HepG2 (cell line): ENCODE results near the gene TYRP1. TPM values are rescaled to one million over a fixed set of nuclear protein-coding genes. Genes with fewer than 3 reads are reported as not detected.

Experiments used
- ATAC-seq: fragments of 200-7000 bp; cut with Tn5 transposase; 3 replicates; pipeline ENCODE4 v1.9.1; 2020; ENCODE audit warnings: mild to moderate bottlenecking, moderate library complexity
- BruUV-seq: library from RNA; stranded (reverse); fragments of 400-500 nt; replicated peaks from 2 replicates; lab custom pipeline; 2021; lab: Mats Ljungman, UMichigan
- CTCF ChIA-PET: fragments of 300-600 bp; formaldehyde crosslinking; extraction: SDS; loops from one replicate; lab custom pipeline; 2021; ENCODE audit warnings: low total read pairs, inconsistent platforms, low intra/inter-chr PET ratio; lab: Yijun Ruan, JAX
- POLR2A ChIA-PET: fragments of 350-600 bp; sonication (Branson Sonifier 250); formaldehyde crosslinking; loops from one replicate; lab custom pipeline; 2020; ENCODE audit warnings: antibody characterized with exemption, inconsistent platforms; lab: Yijun Ruan, JAX
- DNase-seq: peaks from one replicate; pipeline ENCODE4 v3.0.0-alpha.2; 2015; ENCODE audit warnings: low spot score
- FAIRE-seq: peaks from 3 replicates; lab custom pipeline; 2011; peaks lifted over from hg19 to GRCh38; lab: Jason Lieb, UNC
- H2AFZ ChIP-seq: one replicate; pipeline ENCODE4 v1.6.1; 2011; ENCODE audit warnings: low read length, inconsistent platforms
- H3K27ac ChIP-seq: fragments of 300-600 bp; 3 replicates; pipeline ENCODE4 v1.8.0; 2011; ENCODE audit warnings: mixed run types, mild to moderate bottlenecking, mixed read lengths, low read length, inconsistent platforms; ENCODE audit not compliant: insufficient read depth; ENCODE audit errors: extremely low read length
- H3K27me3 ChIP-seq, 2 experiments: fragments of 200-600 bp in 1 of 2; 2 replicates in 1 of 2; 3 replicates in 1 of 2; pipeline versions ENCODE4 v1.6.0 to v1.8.0; 2011; ENCODE audit warnings: low read length in 2 of 2, mild to moderate bottlenecking in 2 of 2, moderate library complexity in 2 of 2, inconsistent platforms in 1 of 2; ENCODE audit not compliant: insufficient read depth in 2 of 2, control insufficient read depth in 1 of 2
- H3K36me3 ChIP-seq, 2 experiments: fragments of 200-600 bp in 1 of 2; replicated peaks in 1 of 2; 2 replicates in 1 of 2; 3 replicates in 1 of 2; pipeline versions ENCODE4 v1.5.1 to v1.8.0; 2011; ENCODE audit warnings: low read length in 2 of 2, inconsistent platforms in 1 of 2; ENCODE audit not compliant: insufficient read depth in 2 of 2, control insufficient read depth in 1 of 2
- H3K4me1 ChIP-seq: 2 replicates; pipeline ENCODE4 v1.5.1; 2012; ENCODE audit warnings: low read length, inconsistent platforms; ENCODE audit not compliant: insufficient read depth
- H3K4me2 ChIP-seq: 2 replicates; pipeline ENCODE4 v1.6.0; 2011; ENCODE audit warnings: low read depth, low read length, inconsistent platforms
- H3K4me3 ChIP-seq, 3 experiments: fragments of 200-600 bp in 1 of 3; sonication (generic), shearing (Covaris generic) in 1 of 3; replicated peaks in 1 of 3; 2 replicates each; pipeline ENCODE4 v1.5.1; 2011 to 2016; ENCODE audit warnings: low read length in 3 of 3, inconsistent platforms in 2 of 3, low read depth in 2 of 3, mild to moderate bottlenecking in 2 of 3, control low read depth in 1 of 3, mixed read lengths in 1 of 3; ENCODE audit not compliant: insufficient read depth in 1 of 3
- H3K79me2 ChIP-seq: one replicate; pipeline ENCODE4 v1.6.1; 2011; ENCODE audit warnings: low read length, inconsistent platforms; ENCODE audit not compliant: insufficient read depth
- H3K9ac ChIP-seq: 2 replicates; pipeline ENCODE4 v1.6.0; 2011; ENCODE audit warnings: mild to moderate bottlenecking, low read depth, low read length, inconsistent platforms; ENCODE audit not compliant: insufficient read depth
- H3K9me3 ChIP-seq: 2 replicates; pipeline ENCODE4 v1.5.1; 2012; ENCODE audit warnings: mild to moderate bottlenecking, low read length
- H4K20me1 ChIP-seq: 2 replicates; pipeline ENCODE4 v1.6.0; 2011; ENCODE audit warnings: inconsistent platforms, mild to moderate bottlenecking, low read length, moderate library complexity; ENCODE audit not compliant: insufficient read depth
- ARID3A ChIP-seq: IDR thresholded peaks from 2 replicates; pipeline ENCODE4 v1.6.1; 2012; ENCODE audit warnings: low read depth, low read length, improper control_type of control experiment
- BHLHE40 ChIP-seq: IDR thresholded peaks from 2 replicates; pipeline ENCODE4 v1.6.1; 2011; ENCODE audit warnings: low read length, improper control_type of control experiment
- CREB3 ChIP-seq: sonication (generic); formaldehyde crosslinking; IDR thresholded peaks from 2 replicates; pipeline ENCODE4 v1.5.0; 2020; ENCODE audit warnings: missing genetic modification reagents
- DNMT3B ChIP-seq: conservative IDR thresholded peaks from 2 replicates; pipeline ENCODE4 v1.6.1; 2016; ENCODE audit warnings: missing biosample characterization, control low read depth
- HOXA9 ChIP-seq: sonication (generic); formaldehyde crosslinking; IDR thresholded peaks from 2 replicates; pipeline ENCODE4 v1.8.1; 2022; ENCODE audit warnings: missing genetic modification reagents, mild to moderate bottlenecking, moderate library complexity, borderline replicate concordance
- RBAK ChIP-seq: sonication (generic); formaldehyde crosslinking; IDR thresholded peaks from 2 replicates; pipeline ENCODE4 v1.5.1; 2020; ENCODE audit warnings: mild to moderate bottlenecking, missing genetic modification reagents
- RFX1 ChIP-seq: fragments of 450-650 bp; IDR thresholded peaks from 2 replicates; pipeline ENCODE4 v1.6.1; 2017
- SRSF1 ChIP-seq: fragments of 200-400 bp; formaldehyde crosslinking; optimal IDR thresholded peaks from 2 replicates; pipeline ENCODE3; 2017; ENCODE audit warnings: mild to moderate bottlenecking, low read depth, low read length, moderate library complexity
- ZNF101 ChIP-seq: sonication (generic); formaldehyde crosslinking; IDR thresholded peaks from 2 replicates; pipeline ENCODE4 v1.4.0; 2020; ENCODE audit warnings: mild to moderate bottlenecking, low read depth, missing genetic modification reagents, borderline replicate concordance
- ZNF263 ChIP-seq: sonication (generic); formaldehyde crosslinking; IDR thresholded peaks from 2 replicates; pipeline ENCODE4 v1.4.0; 2020; ENCODE audit warnings: missing genetic modification reagents
- ZNF33A ChIP-seq: sonication (generic); formaldehyde crosslinking; IDR thresholded peaks from 2 replicates; pipeline ENCODE4 v1.5.1; 2020; ENCODE audit warnings: missing genetic modification reagents, mild to moderate bottlenecking, moderate library complexity, borderline replicate concordance
- ZNF644 ChIP-seq: IDR thresholded peaks from 2 replicates; pipeline ENCODE4 v1.6.1; 2016; ENCODE audit warnings: low read depth
- WGBS: methylation state at CpG from one replicate; pipeline ENCODE4 v1.1.6; 2017; ENCODE audit warnings: low lambda C conversion rate; 5-methylcytosine and 5-hydroxymethylcytosine counted together
- in situ Hi-C: cut with HindIII; loops from 2 replicates; pipeline ENCODE4 v1.10.0; 2017; ENCODE audit warnings: low pct_unique_long_range_greater_than_20kb; ENCODE audit not compliant: extremely low pct_ligation_motif_present
- intact Hi-C: fragments of 100-400 bp; cut with micrococcal nuclease; formaldehyde crosslinking; loops from one replicate; pipeline ENCODE4 v1.10.0; 2022; ENCODE audit not compliant: unreplicated experiment
- polyA plus RNA-seq, 8 experiments: library from polyadenylated mRNA; depleted of rRNA in 3 of 8; stranded (reverse) in 7 of 8; unstranded in 1 of 8; fragments of >200 nt; fragmentation: Illumina TruSeq in 4 of 8; extraction: Trizol in 4 of 8; gene quantifications; 2 replicates each; pipeline versions ENCODE4 v1.2.1 to v1.2.3, GENCODE V29; 2011 to 2016; ENCODE audit warnings: low read depth in 4 of 8, missing spikeins in 1 of 8, mixed read lengths in 1 of 8; ENCODE audit not compliant: insufficient read depth in 1 of 8
- total RNA-seq, 5 experiments: library from RNA; depleted of rRNA; stranded (reverse); fragments of >200 nt; fragmentation: Illumina TruSeq; extraction: Trizol; gene quantifications; 2 replicates each; pipeline ENCODE4 v1.2.3, GENCODE V29; 2016; ENCODE audit warnings: low read depth in 1 of 5

Gene TYRP1
- total and polyA plus RNA-seq, 2 of the 13 experiments (the other 11 are each of a cell fraction or from before 2014, with no cell fraction given): 0.04 TPM; not detected in 1

- H3K79me2 ChIP-seq: no peaks in the 10 kb centered on the region
- ChIA-PET POLR2A (no interaction called here), CTCF (no interaction called here)
- WGBS: 3% methylated on average over 1 of the region's 1 CpG
- in situ Hi-C loops: no loop called here
- H3K27me3 ChIP-seq: no peaks in the 10 kb centered on the region
- H3K4me2 ChIP-seq: no peak overlapping the region
- FAIRE-seq (no peak), DNase-seq (no peak), ATAC-seq (no peak)
- no peaks in the 10 kb centered on the region for H3K9me3 ChIP-seq
- no peaks in the 10 kb centered on the region for H3K36me3 ChIP-seq
- intact Hi-C loops: no loop called here
- TF ChIP-seq BHLHE40 (no peak), ZNF263 (CRISPR knock-in tag) (no peak), ZNF644 (CRISPR knock-in tag) (no peak), RFX1 (no peak), DNMT3B (CRISPR knock-in tag) (no peak), ZNF33A (no peak), RBAK (CRISPR knock-in tag) (no peak), SRSF1 (no peak), HOXA9 (no peak), CREB3 (no peak), ZNF101 (CRISPR knock-in tag) (no peak), ARID3A (no peak)
- no peak overlapping the region for H3K4me3 ChIP-seq
- no peak overlapping the region for H2AFZ ChIP-seq
- H3K27ac ChIP-seq: no peak overlapping the region
- H3K9ac ChIP-seq: no peak overlapping the region
- H3K4me1 ChIP-seq: no peaks in the 10 kb centered on the region
- no peaks in the 10 kb centered on the region for H4K20me1 ChIP-seq
- no TSS peak for BruUV-seq
These were observed 10.8 kb downstream of the TYRP1 start for GRCh38 chr9:12703996-12704395.
